Naive thymus-derived CD8-positive, alpha-beta T cell (primary cell): Measurements from ENCODE around the gene CLIP2. TPM values are rescaled to one million over a fixed set of nuclear protein-coding genes. Genes with fewer than 3 reads are reported as not detected.

ENCODE experiments used
- ATAC-seq, 2 donors: fragments of 150-1000 bp; cut with Tn5 transposase in 1 of 2; sonication (Bioruptor Pico), chemical (Tn5 transposase) in 1 of 2; 1 replicate in 1 of 2; 2 replicates in 1 of 2; pipeline ENCODE4 v1.10.0; 2021; ENCODE audit warnings: mild to moderate bottlenecking in 2 of 2, moderate library complexity in 2 of 2
- POLR2A ChIA-PET: fragments of 350-600 bp; sonication (Branson Sonifier 250); formaldehyde crosslinking; loops from one replicate; lab custom pipeline; 2021; ENCODE audit warnings: antibody characterized with exemption; lab: Charles Lee
- DNase-seq, 10 donors: peaks; one replicate each; pipeline versions ENCODE4 v3.0.0 to v3.0.0-alpha.2; 2020 to 2022
- H3K27ac Mint-ChIP-seq, 10 donors: one replicate each; pipeline ENCODE4 v1.8.0; 2020 to 2022; ENCODE audit warnings: mild to moderate bottlenecking in 10 of 10, mixed read lengths in 10 of 10, moderate library complexity in 4 of 10, inconsistent platforms in 1 of 10
- H3K27me3 Mint-ChIP-seq, 5 donors: one replicate each; pipeline ENCODE4 v1.8.0; 2021 to 2022; ENCODE audit warnings: mixed read lengths in 5 of 5
- H3K36me3 Mint-ChIP-seq, 3 donors: one replicate each; pipeline ENCODE4 v1.8.0; 2020 to 2022; ENCODE audit warnings: mixed read lengths in 3 of 3, mild to moderate bottlenecking in 2 of 3, inconsistent platforms in 1 of 3
- H3K4me1 Mint-ChIP-seq, 4 donors: one replicate each; pipeline ENCODE4 v1.8.0; 2021 to 2022; ENCODE audit warnings: mixed read lengths in 4 of 4
- H3K4me3 Mint-ChIP-seq, 10 donors: one replicate each; pipeline ENCODE4 v1.8.0; 2020 to 2022; ENCODE audit warnings: mild to moderate bottlenecking in 10 of 10, mixed read lengths in 10 of 10, moderate library complexity in 6 of 10, inconsistent platforms in 1 of 10
- H3K9me3 Mint-ChIP-seq, 9 donors: one replicate each; pipeline ENCODE4 v1.8.0; 2020 to 2022; ENCODE audit warnings: mixed read lengths in 9 of 9, mild to moderate bottlenecking in 3 of 9, inconsistent platforms in 1 of 9, moderate library complexity in 1 of 9
- polyA plus RNA-seq, 3 donors: library from polyadenylated mRNA; unstranded; fragments of 300-500 nt; fragmentation: Illumina TruSeq; gene quantifications; one replicate each; pipeline ENCODE4 v1.2.3, GENCODE V29; 2021
- total RNA-seq, 8 experiments: library from RNA in 2 of 8; stranded (reverse) in 2 of 8; gene quantifications; one replicate each; pipeline ENCODE4 v1.2.3 and lab custom pipeline; 2021 to 2026

Gene CLIP2
- total and polyA plus RNA-seq, 5 experiments from 2014 or later: 0.20 to 5.2 (median 0.32) TPM

- Mint-ChIP-seq H3K27ac (no peak overlapping the region), H3K27me3 (peaks cover 0 to 6% (median 0%) of the 10 kb centered on the region in 5 donors)
Measured at GRCh38 chr7:74275401-74275881, 13.8 kb upstream of the CLIP2 start.

GRCh38 chr7:74277636-74278035, 11.6 kb upstream of the CLIP2 start:
- DNase-seq (no peak), ATAC-seq (no peak)
- Mint-ChIP-seq H3K36me3 (no peaks in the 10 kb centered on the region), H3K4me3 (no peak overlapping the region), H3K27ac (no peak overlapping the region), H3K27me3 (peaks cover 0 to 2% (median 0%) of the 10 kb centered on the region in 5 donors), H3K9me3 (no peaks in the 10 kb centered on the region), H3K4me1 (peaks cover 0 to 1% (median 0%) of the 10 kb centered on the region in 4 donors)
- POLR2A ChIA-PET: no interaction called here

More at GRCh38 chr7:74275401-74275881, 13.8 kb upstream of the CLIP2 start:
- ATAC-seq: no peak
- DNase-seq: no peak
- POLR2A ChIA-PET: no interaction called here
- Mint-ChIP-seq H3K9me3 (no peaks in the 10 kb centered on the region), H3K4me3 (no peak overlapping the region), H3K4me1 (peaks cover 0 to 13% (median 5%) of the 10 kb centered on the region in 4 donors), H3K36me3 (no peaks in the 10 kb centered on the region)

GRCh38 chr7:74280985-74281384, 8.2 kb upstream of the CLIP2 start:
- peaks cover 0 to 3% (median under 1%) of the 10 kb centered on the region in 4 donors for H3K4me1 Mint-ChIP-seq
- POLR2A ChIA-PET: no interaction called here
- peaks cover 0 to 23% (median 5%) of the 10 kb centered on the region in 5 donors for H3K27me3 Mint-ChIP-seq
- peaks cover 0 to 2% (median 0%) of the 10 kb centered on the region in 3 donors for H3K36me3 Mint-ChIP-seq
- no peaks in the 10 kb centered on the region for H3K9me3 Mint-ChIP-seq
- DNase-seq (no peak), ATAC-seq (no peak)
- H3K4me3 Mint-ChIP-seq: no peak overlapping the region
- H3K27ac Mint-ChIP-seq: no peak overlapping the region

GRCh38 chr7:74282748-74283459, 6.3 kb upstream of the CLIP2 start:
- no peaks in the 10 kb centered on the region for H3K9me3 Mint-ChIP-seq
- no peak overlapping the region for H3K27ac Mint-ChIP-seq
- H3K4me1 Mint-ChIP-seq: peaks cover under 1 to 8% (median 3%) of the 10 kb centered on the region in 4 donors
- peaks cover 0 to 2% (median 0%) of the 10 kb centered on the region in 3 donors for H3K36me3 Mint-ChIP-seq
- DNase-seq: no peak
- POLR2A ChIA-PET: no interaction called here
- H3K4me3 Mint-ChIP-seq: no peak overlapping the region
- no peak for ATAC-seq
- H3K27me3 Mint-ChIP-seq: peaks cover under 1 to 30% (median 5%) of the 10 kb centered on the region in 5 donors

GRCh38 chr7:74283858-74284447, 5.3 kb upstream of the CLIP2 start:
- Mint-ChIP-seq H3K36me3 (peaks cover 0 to 2% (median 0%) of the 10 kb centered on the region in 3 donors), H3K4me3 (no peak overlapping the region), H3K4me1 (peaks cover 6 to 18% (median 14%) of the 10 kb centered on the region in 4 donors), H3K9me3 (no peaks in the 10 kb centered on the region), H3K27me3 (peaks cover 2 to 31% (median 5%) of the 10 kb centered on the region in 5 donors), H3K27ac (peak overlapping the region in 1 of 10 donors; percentile 21)
- POLR2A ChIA-PET: no interaction called here
- DNase-seq (no peak), ATAC-seq (no peak)

DNA sequence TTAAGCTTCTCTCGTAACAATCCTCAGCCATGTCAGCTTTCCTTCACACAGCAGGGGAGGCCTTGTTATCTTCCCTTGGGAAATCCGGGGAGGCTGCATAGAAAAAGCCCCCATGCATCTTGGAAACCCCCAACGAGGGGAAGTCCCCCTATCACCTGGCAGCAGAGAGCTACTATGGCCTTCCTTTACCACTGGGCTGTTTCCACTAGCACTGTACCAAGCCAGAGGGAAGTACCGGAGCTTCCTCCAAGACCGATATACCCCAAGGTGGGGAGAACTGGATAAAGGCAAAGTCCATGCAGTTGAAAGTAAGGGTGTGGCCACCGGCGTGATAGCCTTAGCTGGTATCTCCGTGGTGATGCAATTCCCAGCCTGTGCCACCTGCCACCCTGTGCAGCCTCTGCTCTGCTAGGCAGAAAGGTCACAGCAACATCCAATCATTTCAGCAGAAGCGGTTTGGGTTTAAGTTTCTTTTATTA, 4.4 kb upstream of the CLIP2 start:
- H3K27ac Mint-ChIP-seq: no peak overlapping the region
- H3K4me3 Mint-ChIP-seq: no peak overlapping the region
- ATAC-seq: no peak
- H3K4me1 Mint-ChIP-seq: peaks cover 7 to 20% (median 16%) of the 10 kb centered on the region in 4 donors
- H3K9me3 Mint-ChIP-seq: no peaks in the 10 kb centered on the region
- H3K27me3 Mint-ChIP-seq: peaks cover 2 to 31% (median 5%) of the 10 kb centered on the region in 5 donors
- DNase-seq: no peak
- H3K36me3 Mint-ChIP-seq: peaks cover 0 to 2% (median 0%) of the 10 kb centered on the region in 3 donors
- POLR2A ChIA-PET: no interaction called here

- H3K4me3 Mint-ChIP-seq: no peak overlapping the region
- POLR2A ChIA-PET: no interaction called here
- ATAC-seq: no peak
- peaks cover 0 to 2% (median 0%) of the 10 kb centered on the region in 3 donors for H3K36me3 Mint-ChIP-seq
- no peak overlapping the region for H3K27ac Mint-ChIP-seq
- peaks cover 2 to 31% (median 5%) of the 10 kb centered on the region in 5 donors for H3K27me3 Mint-ChIP-seq
- peaks cover 12 to 26% (median 23%) of the 10 kb centered on the region in 4 donors for H3K4me1 Mint-ChIP-seq
- no peak for DNase-seq
- H3K9me3 Mint-ChIP-seq: no peaks in the 10 kb centered on the region
Measured at GRCh38 chr7:74286131-74286530, 3.1 kb upstream of the CLIP2 start.

DNA sequence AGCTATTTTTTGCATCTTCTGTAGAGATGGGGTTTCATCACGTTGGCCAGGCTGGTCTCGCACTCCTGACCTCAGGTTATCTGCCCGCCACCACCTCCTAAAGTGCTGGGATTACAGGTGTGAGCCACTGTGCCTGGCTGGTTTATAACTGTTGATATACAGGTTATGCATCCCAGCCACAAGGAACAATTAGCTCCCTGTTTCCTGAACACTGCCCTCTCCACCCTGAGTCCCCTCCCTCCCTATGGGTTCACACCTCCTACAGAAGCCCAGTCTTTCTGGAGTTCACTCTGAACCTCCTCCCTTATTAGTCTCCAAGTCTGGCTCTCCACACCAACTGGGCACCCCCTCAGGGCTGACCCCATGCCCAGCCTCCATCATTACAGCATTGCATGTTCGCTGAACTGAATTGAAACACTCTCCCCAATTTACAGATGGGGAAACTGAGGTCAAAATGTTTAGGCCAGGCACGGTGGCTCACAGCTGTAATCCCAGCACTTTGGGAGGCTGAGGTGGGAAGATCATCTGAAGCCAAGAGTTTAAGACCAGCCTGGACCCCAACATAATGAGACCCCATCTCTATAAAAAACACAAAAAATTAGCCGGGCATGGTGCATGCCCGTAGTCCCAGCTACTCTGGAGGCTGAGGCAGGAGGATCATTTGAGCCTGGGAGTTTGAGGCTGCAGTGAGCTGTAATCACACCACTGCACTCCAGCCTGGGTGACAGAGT, 1.7 kb upstream of the CLIP2 start:
- POLR2A ChIA-PET: interaction anchor here (1.0 kb wide), 1 partner anchor 17 kb away, joined by 3 read pairs; no protein-coding TSS in a partner anchor
- peak overlapping the region in 4 of 10 donors; percentile 84 to 93 (median 88) for H3K4me3 Mint-ChIP-seq
- DNase-seq (no peak), ATAC-seq (no peak)
- peaks cover 2 to 31% (median 5%) of the 10 kb centered on the region in 5 donors for H3K27me3 Mint-ChIP-seq
- peak overlapping the region in 1 of 10 donors; percentile 70 for H3K27ac Mint-ChIP-seq
- peaks cover 0 to 2% (median 0%) of the 10 kb centered on the region in 3 donors for H3K36me3 Mint-ChIP-seq
- peaks cover 12 to 29% (median 24%) of the 10 kb centered on the region in 4 donors for H3K4me1 Mint-ChIP-seq
- H3K9me3 Mint-ChIP-seq: no peaks in the 10 kb centered on the region

GRCh38 chr7:74288034-74288881, 949 bp upstream of the CLIP2 start:
- POLR2A ChIA-PET: interaction anchor here (0.9 to 1.5 kb wide), 3 partner anchors 20 to 114 kb away, joined by 4 read pairs; partner anchors contain the start of gene EIF4H
- Mint-ChIP-seq H3K4me3 (peak overlapping the region; percentile 79 to 93 (median 90)), H3K9me3 (no peaks in the 10 kb centered on the region), H3K27ac (peak overlapping the region in 5 of 10 donors; percentile 63 to 84 (median 70)), H3K4me1 (peaks cover 12 to 30% (median 24%) of the 10 kb centered on the region in 4 donors), H3K36me3 (peaks cover 0 to 2% (median 0%) of the 10 kb centered on the region in 3 donors), H3K27me3 (peaks cover 1 to 28% (median 2%) of the 10 kb centered on the region in 5 donors)
- no peak for ATAC-seq
- DNase-seq: no peak

DNA sequence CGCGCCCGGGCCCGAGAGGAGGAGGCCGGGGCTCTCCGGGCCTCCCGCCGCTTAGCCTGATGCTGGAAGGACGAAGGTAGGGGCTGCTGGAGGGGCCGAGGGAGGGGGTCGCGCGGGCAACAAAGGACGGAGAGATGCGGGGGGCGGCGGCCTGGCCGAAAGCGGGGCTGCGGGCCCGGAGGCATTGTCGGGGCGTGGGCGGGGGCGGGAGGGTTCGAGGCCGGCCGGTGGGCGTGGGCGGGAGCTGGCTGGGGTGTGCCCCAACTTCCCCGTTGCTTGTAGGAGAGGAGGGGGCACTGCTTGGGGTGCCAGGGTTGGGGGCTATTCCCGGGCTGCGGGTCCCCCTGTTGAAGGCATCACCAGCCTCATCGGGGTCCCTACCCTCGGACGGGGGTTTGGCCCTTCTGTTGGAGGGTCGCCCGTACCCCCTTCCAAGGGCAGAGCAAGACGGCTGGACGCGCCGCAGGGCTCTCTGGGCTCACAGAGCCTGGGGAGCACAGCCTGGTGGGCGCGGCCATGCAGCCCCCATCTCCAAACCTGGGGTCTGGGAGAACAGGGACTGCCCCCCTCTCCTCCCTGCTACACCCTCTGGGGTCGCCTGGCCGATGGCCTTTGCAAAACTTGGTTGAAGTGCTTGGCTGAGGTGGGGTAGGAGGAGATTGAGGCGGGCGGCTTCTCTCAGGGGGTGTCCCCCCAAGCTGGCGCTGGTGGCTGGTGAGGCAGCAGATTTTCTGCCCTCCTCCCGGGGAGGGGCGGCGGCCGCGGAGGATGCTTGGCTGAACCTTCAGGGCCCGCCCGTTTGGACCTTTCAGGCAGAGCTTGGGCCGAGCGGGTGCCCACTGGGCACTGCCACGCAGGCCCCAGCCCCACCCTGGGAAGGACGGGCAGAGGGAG, 699 bp downstream of the CLIP2 start:
- no peak overlapping the region for H3K27ac Mint-ChIP-seq
- peaks cover 17 to 35% (median 25%) of the 10 kb centered on the region in 4 donors for H3K4me1 Mint-ChIP-seq
- H3K9me3 Mint-ChIP-seq: no peaks in the 10 kb centered on the region
- POLR2A ChIA-PET: interaction anchor here (1.5 kb wide), 2 partner anchors 20 to 22 kb away, joined by 4 to 6 read pairs; no protein-coding TSS in a partner anchor
- peak overlapping the region; percentile 36 to 84 (median 64) for H3K4me3 Mint-ChIP-seq
- ATAC-seq (peak; percentile 50 to 54), DNase-seq (peak; percentile 30 to 69 (median 46))
- H3K36me3 Mint-ChIP-seq: no peaks in the 10 kb centered on the region
- peaks cover 0 to 12% (median 0%) of the 10 kb centered on the region in 5 donors for H3K27me3 Mint-ChIP-seq
